ENCODE measurements around the gene FBXO42. TPM values are rescaled to one million over a fixed set of nuclear protein-coding genes. Genes with fewer than 3 reads are reported as not detected.

FBXO42 gene
- total and polyA plus RNA-seq, 9 of the 15 experiments (the other 6 are each of a cell fraction or from before 2014, with no cell fraction given): 7.2 to 24.8 (median 17.4) TPM

DNA sequence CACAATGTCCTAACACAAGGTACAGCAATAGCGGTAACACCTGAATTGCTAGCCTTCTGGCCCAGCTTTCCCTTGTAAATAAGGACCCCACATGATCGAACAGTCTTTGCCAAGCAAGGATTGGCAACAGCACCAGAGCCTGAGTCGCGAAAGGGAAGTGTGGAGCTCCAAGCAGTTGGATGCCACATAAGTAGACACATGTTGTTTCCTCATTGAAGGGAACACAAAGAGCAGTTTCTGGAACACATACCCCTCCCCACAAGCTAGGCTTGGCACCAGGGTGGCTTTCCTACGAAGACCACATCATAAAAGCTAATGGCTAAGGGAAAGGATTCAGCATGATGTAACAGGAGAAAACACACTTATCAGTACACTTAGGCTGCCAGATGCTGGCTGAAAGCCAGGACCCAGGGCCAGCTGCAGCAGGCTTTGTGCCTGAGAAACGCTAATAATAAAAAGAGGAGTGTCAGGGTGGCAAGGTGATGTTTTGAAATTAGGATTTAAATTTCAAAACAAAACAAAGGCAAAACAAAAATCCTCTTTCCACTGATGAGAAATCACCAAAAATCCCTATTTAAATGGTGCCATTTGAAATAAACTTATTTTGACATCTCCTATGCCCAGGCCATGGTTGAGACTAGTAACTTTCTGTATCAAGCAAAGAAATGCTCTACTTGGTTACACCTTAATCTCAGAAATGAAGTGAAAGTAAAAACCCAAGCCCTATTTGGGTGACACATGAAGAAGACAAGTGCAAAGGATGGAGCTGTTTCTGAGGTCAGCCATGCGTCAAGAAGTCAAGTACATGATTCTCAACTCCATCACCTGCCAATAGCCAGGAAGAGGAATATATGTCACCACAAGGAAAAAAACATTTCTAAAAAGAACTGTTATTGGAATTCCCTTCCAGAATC lies 103.4 kb downstream of the FBXO42 start (continued):
- TF ChIP-seq, protein P1, sequence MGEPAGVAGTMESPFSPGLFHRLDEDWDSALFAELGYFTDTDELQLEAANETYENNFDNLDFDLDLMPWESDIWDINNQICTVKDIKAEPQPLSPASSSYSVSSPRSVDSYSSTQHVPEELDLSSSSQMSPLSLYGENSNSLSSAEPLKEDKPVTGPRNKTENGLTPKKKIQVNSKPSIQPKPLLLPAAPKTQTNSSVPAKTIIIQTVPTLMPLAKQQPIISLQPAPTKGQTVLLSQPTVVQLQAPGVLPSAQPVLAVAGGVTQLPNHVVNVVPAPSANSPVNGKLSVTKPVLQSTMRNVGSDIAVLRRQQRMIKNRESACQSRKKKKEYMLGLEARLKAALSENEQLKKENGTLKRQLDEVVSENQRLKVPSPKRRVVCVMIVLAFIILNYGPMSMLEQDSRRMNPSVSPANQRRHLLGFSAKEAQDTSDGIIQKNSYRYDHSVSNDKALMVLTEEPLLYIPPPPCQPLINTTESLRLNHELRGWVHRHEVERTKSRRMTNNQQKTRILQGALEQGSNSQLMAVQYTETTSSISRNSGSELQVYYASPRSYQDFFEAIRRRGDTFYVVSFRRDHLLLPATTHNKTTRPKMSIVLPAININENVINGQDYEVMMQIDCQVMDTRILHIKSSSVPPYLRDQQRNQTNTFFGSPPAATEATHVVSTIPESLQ (CRISPR knock-in tag; IDR thresholded peaks at IDR 0.05): 0 out of 2 replicates have a peak, but pooled peaks have one; percentile 32
- TF ChIP-seq RB1 (IDR thresholded peaks at IDR 0.05; ENCODE audit: low read depth) (no peak), SUPT5H (IDR thresholded peaks at IDR 0.05) (no peak), RBM15 (IDR thresholded peaks at IDR 0.05; ENCODE audit: insufficient read depth, low read length) (no peak), SIN3A (IDR thresholded peaks at IDR 0.05; ENCODE audit: borderline replicate concordance in 2 of 2, control insufficient read depth in 1 of 2, low read depth in 2 of 2, low read length in 2 of 2) (no peak), RBM34 (IDR thresholded peaks at IDR 0.05; ENCODE audit: borderline replicate concordance, insufficient read depth, low read length) (no peak), NRF1 (conservative IDR thresholded peaks at IDR 0.05 in 1 of 2, IDR thresholded peaks at IDR 0.05 in 1 of 2) (no peak), ZNF41 (CRISPR knock-in tag; conservative IDR thresholded peaks at IDR 0.05) (peak; percentile 87), GTF2A2 (tag; IDR thresholded peaks at IDR 0.05) (peak; percentile 81; the same call in 1 of the 2 replicates), MTA3 (IDR thresholded peaks at IDR 0.05; ENCODE audit: borderline replicate concordance) (peak; percentile 97), HNRNPL (IDR thresholded peaks at IDR 0.05; ENCODE audit: low read depth, low read length) (no peak), ZKSCAN1 (IDR thresholded peaks at IDR 0.05; ENCODE audit: low read depth, low read length) (peak; percentile 37; the same call in 1 of the 2 replicates), ZNF609 (CRISPR knock-in tag; IDR thresholded peaks at IDR 0.05; ENCODE audit: borderline replicate concordance) (no peak)
- TF ChIP-seq, protein P2, sequence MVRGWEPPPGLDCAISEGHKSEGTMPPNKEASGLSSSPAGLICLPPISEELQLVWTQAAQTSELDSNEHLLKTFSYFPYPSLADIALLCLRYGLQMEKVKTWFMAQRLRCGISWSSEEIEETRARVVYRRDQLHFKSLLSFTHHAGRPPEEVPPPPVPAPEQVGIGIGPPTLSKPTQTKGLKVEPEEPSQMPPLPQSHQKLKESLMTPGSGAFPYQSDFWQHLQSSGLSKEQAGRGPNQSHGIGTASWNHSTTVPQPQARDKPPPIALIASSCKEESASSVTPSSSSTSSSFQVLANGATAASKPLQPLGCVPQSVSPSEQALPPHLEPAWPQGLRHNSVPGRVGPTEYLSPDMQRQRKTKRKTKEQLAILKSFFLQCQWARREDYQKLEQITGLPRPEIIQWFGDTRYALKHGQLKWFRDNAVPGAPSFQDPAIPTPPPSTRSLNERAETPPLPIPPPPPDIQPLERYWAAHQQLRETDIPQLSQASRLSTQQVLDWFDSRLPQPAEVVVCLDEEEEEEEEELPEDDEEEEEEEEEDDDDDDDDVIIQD (CRISPR knock-in tag; IDR thresholded peaks at IDR 0.05): peak; percentile 51; the same call in 1 of the 2 replicates
- TF ChIP-seq, protein P3, sequence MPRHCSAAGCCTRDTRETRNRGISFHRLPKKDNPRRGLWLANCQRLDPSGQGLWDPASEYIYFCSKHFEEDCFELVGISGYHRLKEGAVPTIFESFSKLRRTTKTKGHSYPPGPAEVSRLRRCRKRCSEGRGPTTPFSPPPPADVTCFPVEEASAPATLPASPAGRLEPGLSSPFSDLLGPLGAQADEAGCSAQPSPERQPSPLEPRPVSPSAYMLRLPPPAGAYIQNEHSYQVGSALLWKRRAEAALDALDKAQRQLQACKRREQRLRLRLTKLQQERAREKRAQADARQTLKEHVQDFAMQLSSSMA (CRISPR knock-in tag; IDR thresholded peaks at IDR 0.05): no peak; the same call in 1 of the 2 replicates

Measured in K562 (cell line).